ENCODE data around the gene FIGNL2.
A peak's percentile ranks its signal among the peaks of the same experiment; 100 is the strongest.
"Not testable (repeated sequence)": the region's sequence is repeated elsewhere in the genome, so short reads cannot be mapped to it uniquely, and the experiment has no call there.

Gene FIGNL2, protein sequence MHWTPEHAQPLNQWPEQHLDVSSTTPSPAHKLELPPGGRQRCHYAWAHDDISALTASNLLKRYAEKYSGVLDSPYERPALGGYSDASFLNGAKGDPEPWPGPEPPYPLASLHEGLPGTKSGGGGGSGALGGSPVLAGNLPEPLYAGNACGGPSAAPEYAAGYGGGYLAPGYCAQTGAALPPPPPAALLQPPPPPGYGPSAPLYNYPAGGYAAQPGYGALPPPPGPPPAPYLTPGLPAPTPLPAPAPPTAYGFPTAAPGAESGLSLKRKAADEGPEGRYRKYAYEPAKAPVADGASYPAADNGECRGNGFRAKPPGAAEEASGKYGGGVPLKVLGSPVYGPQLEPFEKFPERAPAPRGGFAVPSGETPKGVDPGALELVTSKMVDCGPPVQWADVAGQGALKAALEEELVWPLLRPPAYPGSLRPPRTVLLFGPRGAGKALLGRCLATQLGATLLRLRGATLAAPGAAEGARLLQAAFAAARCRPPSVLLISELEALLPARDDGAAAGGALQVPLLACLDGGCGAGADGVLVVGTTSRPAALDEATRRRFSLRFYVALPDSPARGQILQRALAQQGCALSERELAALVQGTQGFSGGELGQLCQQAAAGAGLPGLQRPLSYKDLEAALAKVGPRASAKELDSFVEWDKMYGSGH

DNA sequence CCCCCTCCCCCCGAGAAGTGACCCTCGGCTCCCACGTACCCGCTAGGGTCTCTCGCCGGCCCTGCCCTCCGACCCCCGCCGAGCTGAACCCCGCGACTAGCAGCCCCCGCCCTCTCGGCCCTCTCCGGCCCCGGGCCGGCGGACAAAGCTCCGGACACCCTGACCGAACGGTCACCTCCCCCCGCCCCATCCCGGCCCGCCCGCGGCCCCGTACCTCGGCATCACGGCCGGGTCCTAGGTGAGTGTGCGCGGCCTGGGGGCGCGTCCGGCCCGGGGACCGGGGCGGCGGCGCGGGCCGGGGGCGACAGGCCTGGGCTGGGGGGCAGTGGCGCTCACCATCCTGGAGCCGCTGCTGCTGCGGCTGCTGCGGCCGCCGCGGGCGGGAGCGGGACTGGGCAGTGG lies at the start of gene FIGNL2:
TSS of gene FIGNL2 (minus strand) at position 393 of the 402 bp plus-strand sequence. CDS start 26,305 bp downstream, outside the sequence.
- DNase-seq (ENCODE audit: low read depth), result no peak

DNA sequence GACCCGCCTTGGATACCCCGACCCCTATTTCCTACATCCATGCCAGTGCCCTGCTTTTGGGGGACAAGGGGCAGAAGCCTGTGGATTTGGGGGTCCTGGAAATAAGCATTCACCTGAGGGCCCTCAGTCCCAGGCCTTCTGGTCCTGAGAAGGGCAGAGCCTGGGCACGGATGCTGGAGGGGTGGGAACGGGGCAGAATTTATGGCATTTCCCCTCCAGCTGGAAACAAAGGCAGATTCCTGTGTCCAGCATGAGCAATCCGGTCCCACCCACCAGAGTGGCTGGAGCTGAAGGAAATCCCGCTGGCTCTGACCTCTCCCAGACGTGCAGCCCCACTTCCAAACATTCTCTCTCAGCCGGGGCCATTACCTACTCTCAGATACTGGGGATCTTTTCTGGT lies 48.7 kb upstream of the FIGNL2 start:
- DNase-seq (ENCODE audit: low read depth), result no peak

DNA sequence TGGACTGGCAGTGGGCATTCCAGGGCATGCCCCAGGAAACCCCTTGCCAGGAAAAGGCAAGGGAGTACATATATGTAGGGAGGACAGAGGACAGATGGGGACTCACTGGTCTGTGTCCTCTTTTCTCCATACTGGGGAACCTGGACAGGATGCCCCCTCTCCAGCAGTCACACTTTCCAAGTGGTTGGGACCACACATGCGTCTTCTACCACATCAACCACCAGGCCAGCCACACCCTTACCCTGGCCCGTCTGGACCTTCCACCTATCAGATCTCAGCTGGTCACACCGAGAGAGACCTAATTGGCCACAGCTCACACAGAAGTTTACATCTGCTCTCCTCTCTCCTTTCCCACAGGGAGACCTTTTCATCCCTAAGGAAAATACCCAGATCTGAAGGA lies 47.7 kb upstream of the FIGNL2 start:
- no peak for DNase-seq (ENCODE audit: low read depth)

DNA sequence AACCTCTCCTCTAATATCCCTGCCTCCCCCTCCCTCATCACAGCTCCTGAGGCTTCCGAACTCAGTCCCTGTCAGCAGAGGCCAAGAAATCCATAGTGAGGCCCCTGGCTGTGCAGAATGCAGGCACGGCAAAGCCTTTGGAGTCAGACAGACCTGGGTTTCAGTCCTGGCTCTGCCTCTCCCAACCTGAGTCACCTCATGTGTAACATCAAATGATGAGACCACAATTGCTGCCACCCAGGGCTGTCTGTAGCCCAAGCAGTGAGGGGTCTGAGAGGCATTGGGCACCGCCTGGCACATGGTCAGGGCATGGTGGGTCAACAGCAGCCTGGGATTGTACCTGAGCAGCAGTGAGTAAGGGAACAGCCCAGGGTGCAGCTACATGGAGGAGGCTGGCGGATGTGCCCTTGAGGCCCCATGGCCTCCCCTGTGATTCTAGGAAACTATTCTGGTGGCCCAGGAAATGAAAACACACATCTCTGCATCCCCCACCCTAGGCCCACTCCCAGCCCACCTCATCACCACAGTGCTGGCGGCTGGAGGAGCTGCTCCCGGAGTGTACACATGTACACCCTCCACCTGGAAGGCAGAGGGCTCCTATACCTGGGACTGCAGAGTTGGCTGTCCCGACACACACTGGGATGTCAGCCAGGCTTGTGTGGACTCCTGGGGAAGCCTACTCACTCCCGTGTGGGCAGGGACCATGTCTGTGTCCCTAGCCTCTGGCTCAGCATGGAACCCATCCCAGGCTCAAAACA lies 47.0 kb upstream of the FIGNL2 start:
- no peak for DNase-seq (ENCODE audit: low read depth)

DNA sequence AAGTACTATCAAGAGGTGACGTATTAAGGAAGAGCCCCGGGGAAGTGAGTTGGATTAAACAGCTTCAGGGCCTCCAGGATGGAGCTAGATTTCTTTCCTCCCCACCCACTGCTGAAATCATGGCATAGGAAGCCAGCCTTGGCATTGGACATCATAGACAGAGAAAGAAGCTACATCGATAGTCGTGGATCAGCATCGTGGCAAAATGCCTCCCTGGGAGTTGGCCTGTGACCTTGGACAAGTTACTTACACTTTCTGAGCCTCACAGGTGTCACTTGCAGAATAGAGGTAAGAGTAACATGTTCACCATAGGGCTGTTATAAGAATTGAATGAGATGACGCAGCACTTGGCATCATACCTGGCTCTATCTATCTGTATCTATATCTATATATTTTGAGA lies 45.3 kb upstream of the FIGNL2 start:
- no peak for DNase-seq (ENCODE audit: low read depth)

DNA sequence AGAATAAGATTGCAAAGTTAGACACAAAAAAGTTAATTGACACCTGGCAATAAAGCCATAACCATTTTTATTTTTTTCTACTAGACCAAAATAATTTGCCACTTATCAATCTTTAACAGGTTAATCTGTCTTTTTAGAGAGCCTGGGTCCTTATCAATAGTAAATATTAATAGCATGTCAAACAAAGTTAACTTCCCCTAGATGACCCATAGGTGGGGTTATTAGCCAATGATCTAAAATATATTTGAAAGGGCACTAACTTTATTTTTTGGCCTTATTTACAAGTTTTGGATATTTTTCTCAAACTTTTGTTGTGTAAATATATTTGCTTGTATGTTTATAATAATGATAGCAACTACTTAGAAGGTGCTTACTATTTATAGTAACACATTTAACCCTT lies 43.3 kb upstream of the FIGNL2 start:
- no peak for DNase-seq (ENCODE audit: low read depth)

DNA sequence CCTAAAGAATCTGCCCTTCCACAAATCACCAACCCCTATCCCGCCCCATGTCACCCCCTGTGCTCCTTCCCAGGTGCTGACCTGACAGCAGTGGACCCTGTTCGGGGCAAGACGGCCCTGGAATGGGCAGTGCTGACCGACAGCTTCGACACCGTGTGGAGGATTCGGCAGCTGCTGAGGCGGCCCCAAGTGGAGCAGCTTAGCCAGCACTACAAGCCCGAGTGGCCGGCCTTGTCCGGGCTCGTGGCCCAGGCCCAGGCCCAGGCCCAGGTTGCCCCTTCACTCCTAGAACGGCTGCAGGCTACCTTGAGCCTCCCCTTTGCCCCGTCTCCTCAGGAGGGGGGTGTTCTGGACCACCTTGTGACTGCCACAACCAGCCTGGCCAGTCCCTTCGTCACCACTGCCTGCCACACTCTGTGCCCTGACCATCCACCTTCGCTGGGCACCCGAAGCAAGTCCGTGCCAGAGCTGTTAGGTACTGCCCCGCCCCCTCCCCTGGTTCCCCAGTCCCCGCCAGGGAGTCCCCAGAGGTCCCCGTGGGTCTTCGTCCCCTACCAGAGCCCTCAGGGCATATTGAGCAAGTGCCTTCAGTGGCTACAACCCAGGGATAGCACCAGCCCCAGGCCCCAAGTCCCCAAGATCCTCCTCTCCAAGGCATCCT lies 42.1 kb upstream of the FIGNL2 start:
- no peak for DNase-seq (ENCODE audit: low read depth)

DNA sequence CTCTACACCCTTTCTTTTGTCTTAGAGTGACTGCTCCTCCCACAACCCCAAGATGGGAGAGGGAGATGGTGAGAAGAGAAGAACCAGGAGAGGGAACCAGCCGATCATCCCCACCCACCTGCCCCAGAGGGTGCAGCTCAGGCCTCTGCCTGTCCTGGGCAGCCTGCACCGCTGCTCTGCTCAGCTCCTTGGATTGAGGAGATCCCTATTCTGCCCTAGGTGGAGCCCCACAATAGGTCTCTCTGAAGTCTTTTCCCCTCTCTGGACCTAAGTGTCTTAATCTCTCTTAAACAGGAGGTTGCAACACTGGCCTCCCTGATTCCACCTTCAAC lies 41.6 kb upstream of the FIGNL2 start:
- DNase-seq (ENCODE audit: low read depth), result no peak

DNA sequence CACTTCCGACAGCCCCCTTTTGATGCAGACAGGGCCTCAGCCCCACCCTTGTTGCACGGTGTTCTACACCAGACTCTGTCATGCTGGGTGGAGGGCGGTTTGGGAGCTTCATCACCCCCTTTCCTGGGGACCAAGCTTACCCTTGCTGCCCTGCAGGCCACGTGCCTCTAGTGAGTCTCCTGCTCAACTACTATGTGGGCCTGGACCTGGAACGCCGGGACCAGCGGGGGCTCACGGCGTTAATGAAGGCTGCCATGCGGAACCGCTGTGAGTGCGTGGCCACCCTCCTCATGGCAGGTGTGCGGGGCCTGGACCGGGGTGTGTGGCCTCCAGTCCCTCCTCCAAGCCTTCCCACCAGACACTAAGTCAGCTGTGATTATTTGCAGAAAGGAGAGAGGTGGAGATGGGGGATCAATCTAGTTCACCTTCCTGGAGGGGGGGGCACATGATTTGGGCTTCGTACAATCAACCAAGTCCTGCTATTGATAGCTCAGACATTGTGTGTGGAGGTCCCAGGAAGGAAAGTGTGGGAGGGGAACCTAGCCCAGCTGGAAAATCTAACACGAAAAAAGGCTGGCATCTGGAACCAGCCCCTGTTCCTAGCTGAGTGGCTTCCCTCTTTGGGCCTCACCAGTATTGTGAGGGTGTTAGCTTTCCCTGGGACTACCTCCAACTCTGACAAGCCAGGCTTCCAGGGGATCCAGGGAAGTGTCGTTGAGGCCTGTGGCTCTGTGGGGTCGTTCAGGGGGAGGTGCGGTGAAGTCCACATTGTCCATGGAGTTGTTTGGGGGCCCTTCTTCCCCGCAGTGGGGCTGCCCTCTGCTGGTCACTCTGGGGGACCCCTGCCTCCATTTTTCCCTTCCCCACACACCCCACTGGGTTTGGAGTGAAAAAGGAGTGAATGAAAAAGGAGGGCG lies 41.0 kb upstream of the FIGNL2 start:
- no peak for DNase-seq (ENCODE audit: low read depth)

DNA sequence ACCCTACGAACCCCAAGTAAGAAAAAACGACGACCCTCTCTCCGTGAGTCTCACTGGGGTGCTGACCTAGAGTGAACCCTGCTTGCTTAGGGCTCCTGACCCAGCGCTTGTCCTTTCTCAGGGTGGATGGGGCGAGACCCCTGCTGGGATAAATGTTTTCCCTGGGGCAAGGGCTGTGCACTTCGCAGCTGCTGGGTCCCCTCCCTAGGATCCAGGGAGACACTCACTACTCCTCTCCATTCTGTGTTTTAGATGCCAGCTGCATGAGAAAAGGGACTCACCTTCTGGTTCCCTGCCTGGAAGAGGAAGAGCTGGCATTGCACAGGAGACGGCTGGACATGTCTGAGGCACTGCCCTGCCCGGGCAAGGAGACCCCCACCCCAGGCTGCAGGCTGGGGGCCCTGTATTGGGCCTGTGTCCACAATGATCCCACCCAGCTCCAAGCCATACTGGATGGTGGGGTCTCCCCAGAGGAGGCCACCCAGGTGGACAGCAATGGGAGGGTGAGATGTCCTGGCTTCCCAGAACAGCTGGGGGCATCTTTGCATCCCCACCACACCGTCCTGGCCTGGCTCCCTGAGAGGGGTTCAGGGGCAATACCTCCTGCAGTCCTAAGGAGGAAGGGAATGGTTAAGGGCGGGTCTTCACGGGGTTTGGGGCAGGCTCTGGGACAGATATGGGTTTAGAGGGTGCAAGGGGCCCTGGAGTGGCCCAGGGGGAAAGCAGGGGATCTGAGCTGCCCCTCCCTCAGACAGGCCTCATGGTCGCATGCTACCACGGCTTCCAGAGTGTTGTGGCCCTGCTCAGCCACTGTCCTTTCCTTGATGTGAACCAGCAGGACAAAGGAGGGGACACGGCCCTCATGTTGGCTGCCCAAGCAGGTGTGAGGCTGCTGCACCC lies 40.0 kb upstream of the FIGNL2 start:
- no peak for DNase-seq (ENCODE audit: low read depth)

DNA sequence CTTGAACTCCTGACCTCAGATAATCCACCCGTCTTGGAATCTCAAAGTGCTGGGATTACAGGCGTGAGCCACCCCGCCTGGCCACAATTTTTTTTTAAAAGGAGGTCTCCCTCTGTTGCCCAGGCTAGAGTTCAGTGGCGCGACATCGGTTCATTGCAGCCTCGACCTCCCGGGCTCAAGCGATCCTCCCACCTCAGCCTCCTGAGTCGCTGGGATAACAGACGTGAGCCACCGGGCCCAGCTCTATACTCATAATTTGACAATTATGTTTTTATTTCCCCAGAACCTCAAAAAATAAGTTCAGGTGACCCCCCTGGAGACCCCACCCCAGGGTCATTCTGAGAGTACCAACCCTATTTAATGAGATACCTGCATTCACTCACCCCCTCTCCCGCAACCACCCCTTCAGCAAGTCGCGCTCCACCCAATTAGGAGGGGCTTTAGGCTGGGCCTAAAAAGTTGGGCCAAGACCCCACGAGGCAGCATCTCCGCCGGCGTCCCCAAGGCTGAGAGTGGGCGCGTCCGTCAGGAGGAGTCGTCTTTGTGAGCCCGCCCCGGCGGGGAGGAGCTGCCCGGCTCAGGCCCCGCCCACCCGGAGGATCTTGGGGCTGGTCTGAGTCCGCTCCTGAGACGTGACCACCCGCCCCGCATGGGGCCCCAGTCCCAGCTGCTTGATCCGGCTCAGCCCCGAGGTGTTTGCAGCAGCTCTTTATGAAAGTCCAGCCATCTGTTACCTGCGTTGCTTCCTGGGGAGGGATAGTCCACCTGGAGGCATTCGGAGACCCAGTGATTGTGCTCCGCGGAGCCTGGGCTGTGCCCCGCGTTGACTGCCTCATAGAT lies 39.2 kb upstream of the FIGNL2 start, which contains the start of gene ANKRD33:
TSS of gene ANKRD33 (plus strand) at position 628 of the 840 bp plus-strand sequence. CDS start at position 712, 84 bp downstream.
- no peak for DNase-seq (ENCODE audit: low read depth)

DNA sequence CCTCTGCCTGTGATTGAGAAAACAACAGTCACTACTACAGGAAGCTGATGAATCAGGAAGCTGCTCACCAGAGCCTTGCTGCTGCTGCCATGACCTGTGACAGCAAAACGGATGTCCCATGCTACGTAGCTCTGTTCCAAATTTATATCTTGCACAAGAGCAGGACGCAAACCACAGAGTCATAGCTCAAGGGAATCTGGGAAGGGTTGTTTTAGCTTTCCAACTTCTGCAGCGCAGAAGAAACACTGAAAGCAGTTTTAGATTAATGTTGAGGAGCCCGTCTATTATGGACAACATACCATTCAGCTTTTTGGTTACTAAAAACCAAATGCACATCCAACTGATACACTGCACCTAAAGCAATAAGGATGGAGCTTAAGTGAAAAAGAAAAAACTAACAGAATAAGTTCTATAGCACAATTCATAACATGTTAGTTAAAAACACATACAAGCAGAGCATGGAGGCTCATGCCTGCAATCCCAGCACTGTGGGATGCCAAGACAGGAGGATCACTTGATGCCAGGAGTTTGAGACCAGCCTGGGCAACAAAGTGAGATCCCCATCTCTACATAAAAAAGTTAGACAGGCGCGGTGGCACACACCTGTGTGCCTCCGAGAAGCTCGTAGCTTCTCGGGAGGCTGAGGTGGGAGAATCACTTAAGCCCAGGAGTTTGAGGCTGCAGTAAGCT lies 37.6 kb upstream of the FIGNL2 start:
- DNase-seq (ENCODE audit: low read depth), result peak; percentile 90

DNA sequence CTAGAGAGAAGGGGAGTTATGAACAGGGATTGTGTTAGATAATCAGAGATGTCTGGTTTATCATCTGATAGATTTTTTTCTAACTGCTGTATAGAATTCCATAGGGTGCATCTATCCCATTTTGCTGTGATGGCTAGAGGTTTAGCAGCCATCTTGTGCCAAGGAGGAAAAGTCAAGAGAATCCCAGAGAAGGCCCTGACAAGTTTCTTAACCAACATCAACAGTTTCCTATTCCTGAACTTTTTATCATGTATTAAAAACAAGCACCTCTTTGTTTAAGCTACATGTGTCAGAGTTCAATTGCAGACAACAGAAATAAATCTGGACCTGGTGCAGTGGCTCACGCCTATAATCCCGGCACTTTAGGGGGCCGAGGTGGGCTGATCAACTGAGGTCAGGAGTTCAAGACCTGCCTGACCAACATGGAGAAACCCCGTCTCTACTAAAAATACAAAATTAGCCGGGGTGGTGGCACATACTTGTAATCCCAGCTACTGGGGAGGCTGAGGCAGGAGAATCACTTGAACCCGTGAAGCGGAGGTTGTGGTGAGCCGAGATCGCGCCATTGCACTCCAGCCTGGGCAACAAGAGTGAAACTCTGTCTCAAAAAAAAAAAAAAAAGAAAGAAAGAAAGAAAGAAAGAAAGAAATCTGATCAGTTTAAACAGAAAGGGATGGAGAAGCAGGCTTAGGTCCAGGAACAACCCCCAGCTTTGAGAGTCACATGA lies 36.9 kb upstream of the FIGNL2 start:
- DNase-seq (ENCODE audit: low read depth), result not testable (repeated sequence)

DNA sequence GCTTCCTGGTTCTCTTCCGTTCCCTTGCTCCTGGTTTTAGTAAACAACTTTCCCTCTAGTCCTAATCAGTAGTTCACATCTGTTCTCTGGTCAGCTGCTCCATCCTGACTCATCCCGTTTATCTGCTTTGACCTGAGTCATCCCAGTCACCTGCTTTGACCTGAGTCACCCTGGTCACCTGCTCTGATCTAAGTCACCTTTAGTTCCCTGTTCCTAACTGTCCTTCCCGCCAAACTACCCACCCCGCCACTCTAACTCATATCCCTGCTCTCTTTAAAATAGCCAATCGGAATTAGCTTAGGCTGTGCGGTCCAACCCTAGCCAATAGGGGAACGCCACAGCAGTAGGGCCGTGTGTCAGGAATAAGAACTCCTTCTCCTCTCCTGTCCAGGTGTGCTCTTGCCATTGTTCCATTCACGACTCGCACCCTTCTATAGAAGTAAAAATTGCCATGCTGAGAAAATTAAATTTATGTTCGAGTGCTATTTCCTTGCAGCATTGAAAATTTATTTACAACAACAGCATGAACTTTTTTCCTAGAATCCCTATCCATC lies 36.2 kb upstream of the FIGNL2 start:
- DNase-seq (ENCODE audit: low read depth), result no peak

DNA sequence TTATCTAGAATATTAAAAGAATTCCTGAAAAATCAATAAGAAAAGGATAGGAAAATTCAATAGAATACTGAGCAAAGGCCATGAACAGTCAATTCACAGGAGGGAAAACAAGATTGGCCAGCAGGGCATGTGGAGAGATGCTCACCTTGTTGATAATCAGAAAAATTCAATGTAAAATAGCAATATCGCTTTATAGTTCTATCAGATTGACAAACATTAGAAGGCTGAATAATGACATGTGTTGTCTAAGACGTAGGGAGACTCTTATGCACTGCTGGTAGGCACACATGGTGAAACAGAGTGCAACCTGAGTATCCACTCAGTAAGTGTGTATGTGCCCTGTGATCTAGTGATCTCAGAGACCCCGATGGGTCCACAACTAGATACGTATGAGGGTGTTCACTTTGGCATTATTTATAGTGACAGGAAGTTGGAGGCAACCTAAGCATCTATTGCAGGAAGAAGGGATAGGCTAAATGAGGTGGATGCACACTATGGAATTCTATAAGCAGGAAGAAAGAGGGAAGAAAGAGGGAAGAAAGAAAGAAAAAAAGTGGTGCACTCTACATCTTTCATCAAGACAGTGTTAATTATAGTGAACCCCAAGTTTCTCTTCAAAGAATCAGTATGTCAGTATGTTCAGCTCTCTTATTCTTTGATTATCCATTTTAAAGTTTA lies 35.6 kb upstream of the FIGNL2 start:
- DNase-seq (ENCODE audit: low read depth), result no peak

DNA sequence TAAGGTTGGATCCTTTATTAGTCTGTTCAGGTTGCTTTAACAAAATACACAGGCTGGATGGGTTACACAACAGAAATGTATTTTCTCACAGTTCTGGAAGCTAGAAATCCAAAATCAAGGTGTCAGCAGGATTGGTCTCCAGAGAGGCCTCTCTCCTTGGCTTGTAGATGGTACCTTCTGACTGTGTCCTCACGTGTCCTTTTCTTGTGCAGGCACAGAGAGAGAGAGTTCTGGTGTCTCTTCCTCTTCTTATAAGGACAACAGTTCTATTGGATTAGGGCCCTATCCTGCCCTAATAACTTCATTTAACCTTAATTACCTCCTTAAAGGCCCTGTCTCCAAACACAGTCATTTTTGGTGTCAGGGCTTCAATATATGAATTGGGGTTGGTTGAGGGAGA lies 34.8 kb upstream of the FIGNL2 start:
- no peak for DNase-seq (ENCODE audit: low read depth)

DNA sequence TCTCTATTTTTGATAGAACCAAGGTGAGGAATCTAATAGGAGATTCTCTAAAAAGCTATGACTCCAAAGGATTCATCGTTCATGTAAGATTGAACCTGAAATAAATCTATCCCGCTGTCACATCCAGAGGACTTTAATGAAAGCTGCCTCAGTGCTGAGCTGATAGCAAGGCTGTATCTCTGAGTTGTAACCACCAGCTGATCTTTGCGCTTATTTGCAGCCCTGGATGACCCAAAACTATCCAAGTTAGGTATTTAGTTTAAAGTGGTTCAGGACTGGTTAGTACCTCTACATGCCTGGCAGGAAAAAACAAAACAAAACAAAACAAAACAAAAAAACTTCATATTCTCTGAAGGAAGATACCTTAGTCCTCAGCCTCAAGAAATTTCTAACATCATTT lies 30.6 kb upstream of the FIGNL2 start:
- no peak for DNase-seq (ENCODE audit: low read depth)
